ENCODE data around the gene AP3S1.
A peak's percentile ranks its signal among the peaks of the same experiment; 100 is the strongest.
"Not testable (repeated sequence)": the region's sequence is repeated elsewhere in the genome, so short reads cannot be mapped to it uniquely, and the experiment has no call there.

The AP3S1 gene

GRCh38 chr5:115841382-115842088 lies at the start of gene AP3S1, which contains the start of gene ATG12:
Gene AP3S1, plus strand, starts transcription at chr5:115841935. Its CDS starts 103 bp downstream, at chr5:115842038.
Gene ATG12, minus strand, starts transcription at chr5:115841565. Its CDS starts 13 bp downstream, at chr5:115841552.
- DNase-seq (ENCODE audit: low read depth) = peak; percentile 82

GRCh38 chr5:115795700-115796099 lies 46.0 kb upstream of the AP3S1 start:
- no peak for DNase-seq (ENCODE audit: low read depth)

DNA sequence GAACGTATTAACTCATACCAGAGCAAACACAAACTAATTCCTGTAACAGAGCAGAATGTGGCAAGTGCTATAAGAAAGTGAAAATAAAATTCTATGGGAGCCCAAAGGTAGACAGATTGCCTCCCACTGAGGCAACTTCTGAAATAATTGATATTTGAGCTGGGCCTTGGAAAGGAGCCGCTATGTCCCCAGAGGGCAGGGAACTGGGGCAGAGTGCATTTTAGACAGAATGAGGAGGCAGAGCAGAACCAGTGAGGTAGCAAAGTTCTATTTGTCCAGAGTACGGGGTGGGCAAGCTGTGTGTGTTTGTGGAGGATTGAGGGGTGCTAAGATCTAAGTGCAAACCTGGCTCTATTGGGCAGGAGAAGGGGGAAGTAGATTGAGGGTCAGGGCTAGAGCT lies 45.1 kb upstream of the AP3S1 start:
- DNase-seq (ENCODE audit: low read depth) = no peak

DNA sequence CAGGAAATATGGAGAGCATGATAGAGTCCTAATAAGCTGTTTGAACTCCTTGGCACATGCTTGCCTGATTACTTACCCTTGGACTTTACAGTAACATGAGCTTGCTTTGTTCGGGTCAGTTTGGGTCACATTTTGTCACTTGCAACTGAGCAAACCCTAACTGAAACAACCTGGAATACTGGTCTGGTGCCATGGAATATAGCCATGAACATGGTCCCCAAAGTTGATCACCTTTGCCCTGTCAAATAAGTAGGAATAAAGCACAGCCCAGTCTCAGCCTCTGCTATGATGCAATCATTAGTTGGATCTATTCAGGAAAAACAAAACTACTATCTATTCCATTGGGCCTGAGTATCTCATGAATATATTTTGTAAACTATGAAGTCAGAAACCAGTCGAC lies 43.5 kb upstream of the AP3S1 start:
- no peak for DNase-seq (ENCODE audit: low read depth)

- no peak for DNase-seq (ENCODE audit: low read depth)
Observed at GRCh38 chr5:115800108-115800507, 41.6 kb upstream of the AP3S1 start.

DNA sequence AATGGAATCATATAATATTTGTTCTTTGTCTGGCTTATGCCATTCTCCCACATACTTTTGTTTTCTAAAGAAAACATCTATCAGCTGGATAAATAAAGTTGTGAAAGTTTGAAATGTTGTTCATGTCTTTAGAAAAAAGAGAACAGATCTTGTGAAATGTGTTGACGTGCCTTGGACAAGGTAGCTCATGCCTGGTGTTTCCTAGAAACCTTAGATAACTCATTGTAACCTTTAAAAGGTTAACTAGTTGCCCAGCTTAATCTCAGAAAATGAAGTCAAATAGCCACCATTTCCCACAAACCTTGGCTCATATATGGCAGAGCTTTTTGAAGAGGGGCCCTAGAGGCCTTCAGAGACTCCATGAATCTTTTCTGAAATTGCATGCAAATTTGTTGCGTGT lies 40.6 kb upstream of the AP3S1 start:
- no peak for DNase-seq (ENCODE audit: low read depth)

DNA sequence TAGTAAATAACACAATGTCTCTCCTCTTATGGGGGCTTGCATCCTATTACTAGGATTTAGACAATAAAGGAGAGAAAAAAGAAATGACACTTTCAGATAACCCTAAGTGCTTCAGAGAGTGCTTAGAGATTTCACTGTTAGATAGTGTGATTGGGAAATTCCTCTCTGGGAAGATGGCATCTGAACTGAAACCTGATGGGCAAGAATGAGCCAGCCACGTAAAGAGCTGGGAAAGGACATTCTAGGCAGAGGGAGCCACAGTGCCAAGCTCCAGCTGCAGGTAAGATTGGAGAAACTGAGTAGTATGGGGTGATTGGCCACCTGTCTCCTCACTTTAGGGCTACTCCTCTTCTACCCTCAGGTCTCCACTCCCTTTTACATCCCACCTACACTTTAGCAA lies 39.8 kb upstream of the AP3S1 start:
- DNase-seq (ENCODE audit: low read depth) = no peak

- DNase-seq (ENCODE audit: low read depth) = no peak
Observed at GRCh38 chr5:115806986-115807653, 34.6 kb upstream of the AP3S1 start.

DNA sequence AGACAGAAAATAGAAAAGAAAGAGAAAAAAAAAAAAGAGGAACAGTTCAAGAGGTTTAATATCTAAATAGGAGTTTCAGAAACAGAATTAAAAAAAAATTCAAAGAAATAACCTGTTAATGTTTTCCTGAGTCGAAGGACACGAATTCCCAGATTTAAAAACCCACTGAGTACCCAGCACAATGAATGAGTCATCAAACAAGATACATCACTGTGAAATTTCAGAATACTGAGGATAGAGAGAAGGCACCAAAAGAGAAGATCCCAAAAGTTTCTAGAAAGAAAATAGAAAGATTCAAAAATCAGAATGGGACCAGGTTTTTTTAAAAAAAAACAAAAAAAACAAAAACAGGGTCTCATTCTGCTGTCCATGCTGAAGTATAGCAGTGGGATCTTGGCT lies 34.1 kb upstream of the AP3S1 start:
- DNase-seq (ENCODE audit: low read depth) = no peak

- not testable (repeated sequence) for DNase-seq (ENCODE audit: low read depth)
Observed at GRCh38 chr5:115808066-115808465, 33.7 kb upstream of the AP3S1 start.

- DNase-seq (ENCODE audit: low read depth) = no peak
Observed at GRCh38 chr5:115809946-115810345, 31.8 kb upstream of the AP3S1 start.

GRCh38 chr5:115810761-115811160 lies 31.0 kb upstream of the AP3S1 start:
- no peak for DNase-seq (ENCODE audit: low read depth)

- no peak for DNase-seq (ENCODE audit: low read depth)
Observed at GRCh38 chr5:115811406-115811805, 30.3 kb upstream of the AP3S1 start.

DNA sequence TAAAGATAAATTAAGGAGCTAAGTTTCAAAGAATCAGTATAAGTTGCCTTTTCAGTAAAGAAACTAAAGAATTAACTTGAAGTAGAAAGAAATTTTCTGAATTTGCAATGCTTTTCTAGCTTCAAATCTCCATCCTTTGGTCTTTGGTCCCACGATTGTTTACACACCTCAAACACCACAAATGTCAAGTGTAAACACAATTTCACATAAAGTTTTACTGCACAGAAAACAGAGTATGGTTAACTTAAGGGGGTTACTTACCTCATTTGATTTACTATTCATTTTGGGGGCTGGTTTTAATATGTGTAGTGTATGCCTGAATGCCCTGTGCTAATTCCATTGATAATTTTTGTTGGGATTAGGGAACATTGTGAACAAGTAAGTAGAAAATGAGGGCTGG lies 29.4 kb upstream of the AP3S1 start:
- DNase-seq (ENCODE audit: low read depth) = no peak

DNA sequence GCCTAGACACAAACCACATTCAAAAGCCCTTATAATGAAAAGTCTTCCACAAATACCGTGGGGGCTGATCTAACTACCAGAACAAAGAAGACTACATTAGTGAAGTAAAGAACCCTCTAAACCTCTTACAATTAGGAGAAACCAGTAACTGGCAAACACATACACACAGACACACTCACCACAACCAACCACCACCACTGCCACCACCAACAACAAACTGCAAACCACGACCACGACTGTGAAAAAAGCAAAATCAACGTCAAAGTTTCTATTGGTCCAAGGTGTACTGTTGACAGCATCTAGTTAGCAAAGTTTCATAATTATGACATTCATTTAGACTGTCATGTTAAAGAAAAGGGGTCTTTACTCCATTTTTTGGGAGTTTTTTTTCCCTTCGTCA lies 28.0 kb upstream of the AP3S1 start:
- no peak for DNase-seq (ENCODE audit: low read depth)

DNA sequence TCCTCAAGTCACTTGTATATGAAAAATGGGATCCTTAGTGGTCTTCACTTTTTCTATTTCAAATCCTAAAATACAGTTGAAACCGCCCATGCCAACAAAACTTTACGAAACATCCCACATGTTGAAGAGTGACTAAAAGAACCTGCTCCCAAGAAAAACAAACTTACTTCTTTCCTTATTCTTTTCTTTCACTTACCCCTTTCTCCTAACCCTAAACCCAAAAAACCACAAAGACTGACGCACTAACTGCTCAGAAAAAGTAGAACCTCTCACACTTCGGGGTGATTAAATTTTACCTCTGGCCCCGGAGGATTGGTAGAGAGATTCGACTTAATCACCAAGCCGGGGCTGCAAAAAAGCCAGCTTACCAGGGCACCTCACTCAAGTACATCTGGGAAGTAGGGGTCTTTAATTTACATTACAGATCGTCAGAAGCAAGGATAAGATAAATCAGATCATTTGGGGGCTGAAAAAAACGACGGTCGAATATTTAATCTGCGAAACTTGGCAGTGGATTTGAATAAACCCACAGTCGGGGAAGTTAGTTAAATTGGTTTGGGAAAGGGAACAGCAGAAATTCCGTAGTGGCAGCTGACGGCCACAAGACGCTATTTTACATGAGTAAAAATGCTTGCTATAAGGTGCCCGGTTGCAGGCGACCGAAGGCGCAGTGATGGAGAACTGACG lies 26.6 kb upstream of the AP3S1 start:
- no peak for DNase-seq (ENCODE audit: low read depth)

DNA sequence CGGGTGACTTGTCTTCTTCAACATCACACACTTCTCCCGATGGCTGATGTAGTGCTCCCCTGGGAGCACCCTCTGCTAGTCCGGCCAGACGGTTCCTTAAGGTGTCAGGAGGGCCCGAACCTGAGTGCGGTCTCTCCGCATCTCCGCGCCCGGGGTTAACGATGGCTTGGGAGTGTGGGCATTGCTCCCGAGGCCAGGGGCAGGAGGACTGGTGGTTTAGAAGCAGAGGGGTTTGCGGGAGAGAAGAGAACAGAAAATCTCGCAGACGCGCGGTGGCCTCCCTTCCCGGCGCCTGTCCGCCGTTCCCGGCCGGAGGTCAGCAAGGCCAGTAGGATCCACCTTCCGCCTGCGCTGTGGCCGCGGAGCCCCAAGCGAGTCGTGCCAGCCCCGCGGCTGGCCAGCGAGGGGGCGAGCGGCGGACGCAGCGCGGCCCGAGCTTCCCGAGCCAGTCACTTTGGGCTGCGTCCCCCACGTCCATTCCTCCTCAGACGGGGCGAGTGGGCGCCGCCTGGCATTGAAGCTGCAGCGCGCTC lies 26.0 kb upstream of the AP3S1 start:
- DNase-seq (ENCODE audit: low read depth) = no peak

GRCh38 chr5:115816226-115817081 lies 25.3 kb upstream of the AP3S1 start, which contains the start of gene CDO1:
Gene CDO1, minus strand, starts transcription at chr5:115816659. Its CDS starts 262 bp downstream, at chr5:115816397.
- peak; percentile 6 for DNase-seq (ENCODE audit: low read depth)

DNA sequence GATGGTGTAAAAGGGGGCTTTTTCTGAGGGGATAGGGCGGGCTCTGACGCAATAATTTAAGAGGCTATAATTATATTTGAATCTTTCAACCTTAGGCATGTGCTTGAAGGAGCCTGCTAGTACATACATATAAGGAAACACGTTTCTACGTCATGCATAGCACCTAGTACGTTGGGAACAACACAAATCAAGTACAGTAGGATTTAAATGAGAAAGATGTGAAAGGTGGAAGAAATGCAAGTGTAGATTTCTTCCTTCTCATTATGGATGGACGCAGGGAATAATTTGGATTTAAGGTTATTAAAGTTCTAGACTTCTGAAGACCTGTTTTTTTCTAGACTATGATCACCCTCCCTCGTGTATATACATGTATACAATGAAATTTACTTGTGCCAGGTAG lies 24.3 kb upstream of the AP3S1 start:
- DNase-seq (ENCODE audit: low read depth) = no peak

- DNase-seq (ENCODE audit: low read depth) = no peak
Observed at GRCh38 chr5:115818821-115819220, 22.9 kb upstream of the AP3S1 start.

- no peak for DNase-seq (ENCODE audit: low read depth)
Observed at GRCh38 chr5:115820846-115821245, 20.9 kb upstream of the AP3S1 start.

DNA sequence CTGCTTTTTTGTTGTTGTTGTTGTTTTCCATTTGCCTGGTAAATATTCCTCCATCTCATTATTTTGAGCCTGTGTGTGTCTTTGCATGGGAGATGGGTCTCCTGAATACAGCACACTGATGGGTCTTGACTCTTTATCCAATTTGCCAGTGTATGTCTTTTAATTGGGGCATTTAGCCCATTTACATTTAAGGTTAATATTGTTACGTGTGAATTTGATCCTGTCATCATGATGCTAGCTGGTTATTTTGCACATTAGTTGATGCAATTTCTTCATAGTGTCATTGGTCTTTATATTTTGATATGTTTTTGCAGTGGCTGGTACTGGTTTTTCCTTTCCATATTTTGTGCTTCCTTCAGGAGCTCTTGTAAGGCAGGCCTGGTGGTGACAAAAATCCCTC lies 16.8 kb upstream of the AP3S1 start:
- DNase-seq (ENCODE audit: low read depth) = not testable (repeated sequence)
